Astrocyte (in vitro differentiated cells and primary cell): ENCODE data around the gene TMEM236. TPM values are rescaled to one million over a fixed set of nuclear protein-coding genes. Genes with fewer than 3 reads are reported as not detected.

ENCODE experiments used
- DNase-seq: peaks from one replicate; pipeline ENCODE4 v3.0.0-alpha.2; 2010; ENCODE audit warnings: low read depth
- FAIRE-seq: peaks from 2 replicates; lab custom pipeline; 2011; peaks lifted over from hg19 to GRCh38; lab: Jason Lieb, UNC
- H2AFZ ChIP-seq: 2 replicates; pipeline ENCODE4 v1.6.0; 2012; ENCODE audit warnings: low read depth, low read length, inconsistent platforms
- H3K27ac ChIP-seq: 2 replicates; pipeline ENCODE4 v1.5.1; 2011; ENCODE audit warnings: low read depth, low read length, inconsistent platforms
- H3K27me3 ChIP-seq: 2 replicates; pipeline ENCODE4 v1.6.0; 2011; ENCODE audit warnings: low read length, inconsistent platforms; ENCODE audit not compliant: insufficient read depth
- H3K36me3 ChIP-seq: 2 replicates; pipeline ENCODE4 v1.5.1; 2011; ENCODE audit warnings: low read length, inconsistent platforms; ENCODE audit not compliant: insufficient read depth
- H3K4me1 ChIP-seq: 2 replicates; pipeline ENCODE4 v1.5.1; 2011; ENCODE audit warnings: low read length, inconsistent platforms; ENCODE audit not compliant: insufficient read depth
- H3K4me2 ChIP-seq: 2 replicates; pipeline ENCODE4 v1.6.0; 2012; ENCODE audit warnings: low read length, inconsistent platforms
- H3K4me3 ChIP-seq: 2 replicates; pipeline ENCODE4 v1.5.1; 2011; ENCODE audit warnings: low read depth, mild to moderate bottlenecking, low read length, inconsistent platforms; ENCODE audit not compliant: insufficient read depth
- H3K79me2 ChIP-seq: 2 replicates; pipeline ENCODE4 v1.6.0; 2012; ENCODE audit warnings: mild to moderate bottlenecking, low read length, inconsistent platforms; ENCODE audit not compliant: insufficient read depth
- H3K9ac ChIP-seq: 2 replicates; pipeline ENCODE4 v1.6.0; 2012; ENCODE audit warnings: mild to moderate bottlenecking, low read length, inconsistent platforms
- H3K9me3 ChIP-seq: 2 replicates; pipeline ENCODE4 v1.5.1; 2012; ENCODE audit warnings: low read depth, mild to moderate bottlenecking, low read length, inconsistent platforms; ENCODE audit not compliant: insufficient read depth
- H4K20me1 ChIP-seq: 2 replicates; pipeline ENCODE4 v1.6.0; 2012; ENCODE audit warnings: low read length, inconsistent platforms; ENCODE audit not compliant: insufficient read depth
- H3K27ac Mint-ChIP-seq: one replicate; pipeline ENCODE4 v1.8.0; 2021; ENCODE audit warnings: mild to moderate bottlenecking, mixed read lengths; ENCODE audit not compliant: unreplicated experiment
- H3K27me3 Mint-ChIP-seq: one replicate; pipeline ENCODE4 v1.8.0; 2021; ENCODE audit warnings: low read depth, mixed read lengths; ENCODE audit not compliant: unreplicated experiment
- H3K36me3 Mint-ChIP-seq: one replicate; pipeline ENCODE4 v1.8.0; 2021; ENCODE audit warnings: low read depth, mixed read lengths; ENCODE audit not compliant: unreplicated experiment
- H3K4me1 Mint-ChIP-seq: one replicate; pipeline ENCODE4 v1.8.0; 2021; ENCODE audit warnings: low read depth, mixed read lengths; ENCODE audit not compliant: unreplicated experiment
- H3K4me3 Mint-ChIP-seq: one replicate; pipeline ENCODE4 v1.8.0; 2021; ENCODE audit warnings: mild to moderate bottlenecking, moderate library complexity, mixed read lengths; ENCODE audit not compliant: unreplicated experiment
- H3K9me3 Mint-ChIP-seq: one replicate; pipeline ENCODE4 v1.8.0; 2021; ENCODE audit warnings: mild to moderate bottlenecking, mixed read lengths; ENCODE audit not compliant: unreplicated experiment
- CTCF ChIP-seq: IDR thresholded peaks from 2 replicates; pipeline ENCODE4 v1.5.1; 2011; ENCODE audit warnings: low read depth, mild to moderate bottlenecking, inconsistent platforms, low read length, moderate library complexity; ENCODE audit not compliant: insufficient read depth
- EZH2 ChIP-seq: IDR thresholded peaks from 2 replicates; pipeline ENCODE4 v1.6.1; 2012; ENCODE audit warnings: mild to moderate bottlenecking, low read length, inconsistent platforms; ENCODE audit not compliant: insufficient read depth
- total RNA-seq: library from RNA; stranded (reverse); gene quantifications from 2 replicates; pipeline ENCODE4 v1.2.1, GENCODE V29; 2021

TMEM236 gene
- total RNA-seq, 1 donor from 2014 or later = 0.43 TPM

GRCh38 chr10:17758896-17759295 is 6.9 kb downstream of the TMEM236 start:
- H4K20me1 ChIP-seq = no peaks in the 10 kb centered on the region

GRCh38 chr10:17764142-17764541 is 12.1 kb downstream of the TMEM236 start:
- TF ChIP-seq CTCF (no peak), EZH2 (no peak)
- Histone ChIP-seq H3K4me2 (no peak overlapping the region), H3K79me2 (no peaks in the 10 kb centered on the region), H3K4me1 (no peaks in the 10 kb centered on the region), H3K9me3 (no peaks in the 10 kb centered on the region), H3K9ac (no peak overlapping the region), H3K4me3 (no peak overlapping the region), H3K27ac (no peak overlapping the region), H3K36me3 (no peaks in the 10 kb centered on the region), H4K20me1 (no peaks in the 10 kb centered on the region), H3K27me3 (no peaks in the 10 kb centered on the region), H2AFZ (no peak overlapping the region)
- peaks cover 11% of the 10 kb centered on the region for H3K36me3 Mint-ChIP-seq
- peaks cover 3% of the 10 kb centered on the region for H3K4me1 Mint-ChIP-seq
- no peak overlapping the region for H3K27ac Mint-ChIP-seq
- no peak for FAIRE-seq
- no peak overlapping the region for H3K4me3 Mint-ChIP-seq
- peaks cover 10% of the 10 kb centered on the region for H3K27me3 Mint-ChIP-seq
- DNase-seq = no peak
- peaks cover 8% of the 10 kb centered on the region for H3K9me3 Mint-ChIP-seq

More at GRCh38 chr10:17758896-17759295, 6.9 kb downstream of the TMEM236 start:
- H3K27me3 ChIP-seq = no peaks in the 10 kb centered on the region
- no peaks in the 10 kb centered on the region for H3K79me2 ChIP-seq
- H3K4me1 Mint-ChIP-seq = no peaks in the 10 kb centered on the region
- no peak for TF ChIP-seq CTCF
- TF ChIP-seq EZH2 = no peak
- peaks cover 5% of the 10 kb centered on the region for H3K27me3 Mint-ChIP-seq
- H3K4me1 ChIP-seq = no peaks in the 10 kb centered on the region
- H3K9me3 Mint-ChIP-seq = peaks cover 3% of the 10 kb centered on the region
- no peaks in the 10 kb centered on the region for H3K9me3 ChIP-seq
- no peaks in the 10 kb centered on the region for H3K36me3 ChIP-seq
- no peak overlapping the region for H3K9ac ChIP-seq
- H3K4me3 ChIP-seq = no peak overlapping the region
- H3K4me3 Mint-ChIP-seq = no peak overlapping the region
- no peak overlapping the region for H3K4me2 ChIP-seq
- no peak overlapping the region for H3K27ac ChIP-seq
- H3K36me3 Mint-ChIP-seq = peaks cover 4% of the 10 kb centered on the region
- FAIRE-seq (peak; percentile 13), DNase-seq (no peak)
- H3K27ac Mint-ChIP-seq = no peak overlapping the region
- no peak overlapping the region for H2AFZ ChIP-seq

GRCh38 chr10:17765602-17766001 is 13.6 kb downstream of the TMEM236 start:
- H3K79me2 ChIP-seq = no peaks in the 10 kb centered on the region
- H3K27me3 ChIP-seq = no peaks in the 10 kb centered on the region
- H3K4me1 ChIP-seq = no peaks in the 10 kb centered on the region
- H4K20me1 ChIP-seq = no peaks in the 10 kb centered on the region
- Mint-ChIP-seq H3K36me3 (peaks cover 12% of the 10 kb centered on the region), H3K4me1 (peaks cover 4% of the 10 kb centered on the region), H3K27me3 (peaks cover 10% of the 10 kb centered on the region), H3K27ac (no peak overlapping the region), H3K9me3 (peaks cover 6% of the 10 kb centered on the region), H3K4me3 (no peak overlapping the region)
- TF ChIP-seq EZH2 (no peak), CTCF (no peak)
- H3K9ac ChIP-seq = no peak overlapping the region
- H3K9me3 ChIP-seq = no peaks in the 10 kb centered on the region
- no peaks in the 10 kb centered on the region for H3K36me3 ChIP-seq
- FAIRE-seq (no peak), DNase-seq (no peak)
- no peak overlapping the region for H3K4me3 ChIP-seq
- H2AFZ ChIP-seq = no peak overlapping the region
- H3K27ac ChIP-seq = no peak overlapping the region
- no peak overlapping the region for H3K4me2 ChIP-seq
